Stimulated activated CD4-positive, alpha-beta T cell treated with anti-CD3 and anti-CD28 coated beads, Interleukin-1b, Interleukin-23, amount 100 ng/mL, for 24 hours (primary cell): ENCODE data around the gene ZNF81.
"Not testable (repeated sequence)": the region's sequence is repeated elsewhere in the genome, so short reads cannot be mapped to it uniquely, and the experiment has no call there.

Experiments used
- DNase-seq, 4 experiments: peaks; one replicate each; pipeline ENCODE4 v3.0.0-alpha.2; 2020; ENCODE audit warnings: low read depth in 4 of 4, low spot score in 1 of 4

The ZNF81 gene

DNA sequence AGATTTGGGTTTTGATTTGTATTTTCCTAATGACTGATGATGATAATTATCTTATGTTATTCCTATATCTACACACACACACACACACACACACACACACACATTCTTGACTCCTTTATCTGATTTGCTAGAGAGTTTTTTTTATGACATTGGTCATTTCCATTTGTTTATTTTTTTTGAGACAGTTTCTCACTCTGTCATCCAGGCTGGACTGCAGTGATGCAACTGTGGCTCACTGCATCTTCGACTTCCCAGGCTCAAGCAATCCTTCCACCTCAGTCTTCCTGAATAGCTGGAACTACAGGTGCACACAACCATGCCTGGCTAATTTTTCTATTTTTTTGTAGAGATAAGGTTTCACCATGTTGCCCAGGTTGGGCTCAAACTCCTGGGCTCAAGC is 6.7 kb downstream of the ZNF81 start:
- no peak for DNase-seq

DNA sequence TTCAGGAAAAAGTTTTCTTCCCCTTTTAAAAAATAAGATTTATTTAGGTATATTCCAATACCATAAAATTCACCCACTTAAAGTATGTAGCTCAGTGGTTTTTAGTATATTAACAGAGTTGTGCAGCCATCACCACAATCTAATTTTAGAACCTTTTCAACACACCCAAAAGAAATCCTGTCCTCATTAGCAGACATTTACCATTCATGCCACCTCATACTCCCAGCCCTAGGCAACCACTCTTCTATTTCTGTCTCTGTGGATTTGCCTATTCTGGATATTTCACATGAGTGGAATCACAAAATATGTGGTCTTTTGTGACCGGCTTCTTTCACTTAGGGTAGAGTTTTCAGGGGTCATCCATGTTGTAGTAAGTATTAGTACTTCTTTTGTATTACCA is 7.4 kb downstream of the ZNF81 start:
- DNase-seq = no peak

- DNase-seq = no peak
Measured at GRCh38 chrX:47846040-47846439, 9.3 kb downstream of the ZNF81 start.

DNA sequence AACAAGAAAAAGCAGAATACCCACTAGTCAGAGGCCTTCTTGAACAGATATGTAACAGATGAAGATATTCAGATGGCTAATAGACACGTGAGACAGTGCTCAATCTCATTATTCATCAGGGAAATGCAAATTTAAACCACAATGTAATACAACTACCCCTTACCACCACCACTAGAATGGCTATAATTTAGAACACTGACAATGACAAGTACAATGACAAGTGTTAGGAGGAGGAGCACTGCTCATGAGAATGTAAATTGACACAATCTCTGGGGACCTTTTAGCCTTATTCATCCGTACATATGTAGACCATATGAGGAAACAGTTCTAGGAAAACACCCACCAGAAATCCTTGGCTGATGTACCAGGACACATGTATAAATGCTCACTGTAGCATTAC is 13.1 kb downstream of the ZNF81 start:
- no peak for DNase-seq

GRCh38 chrX:47850389-47850788 is 13.7 kb downstream of the ZNF81 start:
- not testable (repeated sequence) for DNase-seq

DNA sequence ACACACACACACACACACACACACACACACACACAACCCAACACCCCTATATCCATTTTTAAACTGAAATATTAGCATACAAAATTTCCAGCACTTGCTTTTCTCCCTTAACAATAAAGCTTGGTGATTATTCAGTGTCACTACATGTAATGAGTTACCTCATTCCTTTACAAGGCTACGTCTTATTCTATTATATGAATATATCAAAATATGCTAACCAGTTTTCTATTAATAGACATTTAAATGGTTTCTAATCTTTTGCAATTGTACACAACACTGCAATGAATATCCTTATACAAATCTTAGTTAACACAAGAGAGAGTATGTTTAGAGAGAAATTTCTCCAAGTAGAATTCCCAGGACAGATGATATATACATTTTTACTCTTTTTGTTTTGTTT is 14.2 kb downstream of the ZNF81 start:
- DNase-seq = no peak

DNA sequence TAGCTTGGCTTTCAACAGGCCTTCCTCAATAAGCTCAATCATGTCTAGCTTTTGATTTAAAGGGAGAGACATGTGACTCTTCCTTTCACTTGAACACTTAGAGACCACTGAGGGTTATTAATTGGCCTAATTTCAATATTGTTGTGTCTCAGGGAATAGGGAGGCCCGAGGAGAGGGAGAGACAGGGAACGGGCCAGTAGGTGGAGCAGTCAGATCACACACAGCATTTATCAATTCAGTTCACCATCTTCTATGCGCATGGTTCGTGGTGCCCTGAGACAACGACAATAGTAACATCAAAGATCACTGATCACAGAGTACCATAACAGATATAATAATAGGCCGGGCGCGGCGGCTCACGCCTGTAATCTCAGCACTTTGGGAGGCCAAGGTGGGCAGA is 17.8 kb downstream of the ZNF81 start:
- DNase-seq = no peak

DNA sequence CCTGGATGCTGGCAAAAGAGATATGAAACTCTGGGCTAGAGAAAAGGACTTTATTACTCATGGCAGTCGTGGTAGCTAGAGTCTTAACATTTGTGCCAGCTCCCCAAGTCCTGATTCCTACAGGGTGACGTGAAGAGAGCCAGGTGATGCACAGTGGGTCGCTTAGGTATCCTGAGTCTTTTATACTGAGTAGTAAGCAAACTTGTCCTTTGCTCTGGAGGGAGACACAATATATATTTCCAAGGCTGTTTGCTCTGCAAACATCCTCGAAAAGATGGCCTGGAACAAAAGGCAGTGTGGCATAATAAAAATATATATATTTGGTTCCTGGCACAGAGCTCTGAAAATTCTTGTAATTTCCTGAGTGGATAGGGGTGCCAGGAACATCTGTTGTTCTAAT is 23.0 kb downstream of the ZNF81 start:
- no peak for DNase-seq

- DNase-seq = no peak
Measured at GRCh38 chrX:47862680-47863079, 26.0 kb downstream of the ZNF81 start.

- no peak for DNase-seq
Measured at GRCh38 chrX:47863187-47863586, 26.5 kb downstream of the ZNF81 start.

DNA sequence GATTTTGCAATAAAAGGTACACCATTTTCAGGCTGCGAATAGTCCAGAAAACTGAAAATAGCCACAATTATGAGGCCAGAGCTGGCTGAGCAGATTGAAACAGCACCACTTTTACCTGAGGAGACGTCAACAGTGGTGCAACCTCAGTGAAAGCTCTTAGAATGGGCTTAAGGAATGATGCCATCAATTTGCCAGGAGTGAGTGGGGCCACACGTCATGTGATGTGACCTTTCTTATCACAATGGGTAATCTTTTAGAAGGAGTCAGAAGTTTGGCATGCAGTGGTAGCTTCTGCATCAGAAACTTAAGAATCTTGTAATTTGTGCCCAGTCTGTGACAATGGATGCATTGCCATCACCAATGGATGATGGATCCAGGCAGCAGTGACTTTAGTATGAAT is 27.6 kb downstream of the ZNF81 start:
- DNase-seq = no peak

- DNase-seq = no peak
Measured at GRCh38 chrX:47864785-47865184, 28.1 kb downstream of the ZNF81 start.

- DNase-seq = no peak
Measured at GRCh38 chrX:47873123-47873522, 36.4 kb downstream of the ZNF81 start.

GRCh38 chrX:47877327-47877726 is 40.6 kb downstream of the ZNF81 start:
- no peak for DNase-seq

GRCh38 chrX:47878198-47878597 is 41.5 kb downstream of the ZNF81 start:
- DNase-seq = no peak

GRCh38 chrX:47879463-47879862 is 42.8 kb downstream of the ZNF81 start:
- DNase-seq = no peak

- no peak for DNase-seq
Measured at GRCh38 chrX:47880927-47881326, 44.2 kb downstream of the ZNF81 start.

GRCh38 chrX:47885501-47885900 is 48.8 kb downstream of the ZNF81 start:
- DNase-seq = no peak

- no peak for DNase-seq
Measured at GRCh38 chrX:47898024-47898423, 61.3 kb downstream of the ZNF81 start.

- no peak for DNase-seq
Measured at GRCh38 chrX:47900833-47901232, 64.1 kb downstream of the ZNF81 start.

DNA sequence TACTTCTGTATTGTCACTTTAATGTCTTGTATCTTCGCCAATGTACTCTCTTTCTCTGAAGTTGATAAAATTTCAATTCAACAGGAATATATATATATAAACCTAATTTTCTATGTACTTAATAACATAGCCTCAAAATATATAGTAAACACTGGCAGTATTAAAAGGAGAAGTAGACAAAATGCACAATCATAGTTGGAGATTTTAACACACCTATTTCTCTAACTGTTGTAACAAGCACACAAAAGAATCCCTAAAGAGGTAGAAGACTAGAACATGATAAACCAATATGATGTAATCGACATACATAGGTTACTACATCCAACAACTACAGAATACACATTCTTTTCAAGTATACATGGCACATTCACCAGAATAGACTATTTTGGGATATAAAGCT is 65.5 kb downstream of the ZNF81 start:
- no peak for DNase-seq

GRCh38 chrX:47915886-47916493 is 79.3 kb downstream of the ZNF81 start:
- DNase-seq = no peak

GRCh38 chrX:47918274-47918673 is 81.6 kb downstream of the ZNF81 start:
- no peak for DNase-seq

- DNase-seq = no peak
Measured at GRCh38 chrX:47927212-47927611, 90.5 kb downstream of the ZNF81 start.
